Common myeloid progenitor, CD34-positive (primary cell): ENCODE measurements around the gene MED15.

Experiments
- CTCF ChIA-PET: fragments of 350-600 bp; sonication (Branson Sonifier 250); formaldehyde crosslinking; loops from one replicate; lab custom pipeline; 2021; ENCODE audit warnings: antibody characterized with exemption; lab: Charles Lee
- POLR2A ChIA-PET: fragments of 350-600 bp; sonication (Branson Sonifier 250); formaldehyde crosslinking; loops from one replicate; lab custom pipeline; 2021; ENCODE audit warnings: antibody characterized with exemption; lab: Charles Lee
- DNase-seq, 3 donors: peaks; one replicate each; pipeline versions ENCODE4 v3.0.0 to v3.0.0-alpha.2; 2013
- H3K27ac ChIP-seq, 2 experiments: 1 replicate in 1 of 2; 2 replicates in 1 of 2; pipeline ENCODE4 v1.7.0; 2013; ENCODE audit warnings: inconsistent platforms in 2 of 2, low read length in 2 of 2, mild to moderate bottlenecking in 2 of 2, low read depth in 1 of 2, moderate library complexity in 1 of 2; ENCODE audit not compliant: severe bottlenecking in 2 of 2, insufficient read depth in 1 of 2, poor library complexity in 1 of 2
- H3K27me3 ChIP-seq, 5 experiments: replicated peaks in 2 of 5; 1 replicate in 3 of 5; 2 replicates in 2 of 5; pipeline versions ENCODE4 v1.6.1 to v1.7.0; 2013; ENCODE audit warnings: low read length in 4 of 5, mild to moderate bottlenecking in 2 of 5, moderate library complexity in 2 of 5, inconsistent platforms in 1 of 5; ENCODE audit not compliant: insufficient read depth in 5 of 5, control insufficient read depth in 4 of 5
- H3K36me3 ChIP-seq, 4 experiments: 1 replicate in 2 of 4; 2 replicates in 2 of 4; pipeline versions ENCODE4 v1.6.1 to v1.7.0; 2013; ENCODE audit warnings: low read length in 3 of 4, control low read depth in 1 of 4, mild to moderate bottlenecking in 1 of 4; ENCODE audit not compliant: control insufficient read depth in 4 of 4, insufficient read depth in 4 of 4
- H3K4me1 ChIP-seq, 4 experiments: 1 replicate in 3 of 4; 2 replicates in 1 of 4; pipeline versions ENCODE4 v1.6.1 to v1.7.1; 2013; ENCODE audit warnings: low read length in 3 of 4, mild to moderate bottlenecking in 3 of 4, control low read depth in 1 of 4, inconsistent platforms in 1 of 4, moderate library complexity in 1 of 4; ENCODE audit not compliant: control insufficient read depth in 4 of 4, insufficient read depth in 4 of 4; ENCODE audit errors: control extremely low read depth in 1 of 4
- H3K4me3 ChIP-seq, 7 experiments: 1 replicate in 4 of 7; 2 replicates in 3 of 7; pipeline versions ENCODE4 v1.5.1 to v1.7.0; 2013; ENCODE audit warnings: mild to moderate bottlenecking in 7 of 7, low read length in 6 of 7, moderate library complexity in 6 of 7, inconsistent platforms in 2 of 7, low read depth in 2 of 7, control low read depth in 1 of 7; ENCODE audit not compliant: insufficient read depth in 4 of 7, control insufficient read depth in 1 of 7; ENCODE audit errors: extremely low read depth in 1 of 7
- H3K9me3 ChIP-seq, 5 experiments: 1 replicate in 4 of 5; 2 replicates in 1 of 5; pipeline versions ENCODE4 v1.6.1 to v1.7.1; 2013; ENCODE audit warnings: low read length in 4 of 5, mild to moderate bottlenecking in 2 of 5, inconsistent platforms in 1 of 5, low read depth in 1 of 5, moderate library complexity in 1 of 5; ENCODE audit not compliant: control insufficient read depth in 4 of 5, insufficient read depth in 2 of 5; ENCODE audit errors: control extremely low read depth in 1 of 5
- WGBS: methylation state at CpG from one replicate; pipeline ENCODE4 v1.1.5; 2013; ENCODE audit not compliant: insufficient coverage; 5-methylcytosine and 5-hydroxymethylcytosine counted together

The MED15 gene

GRCh38 chr22:20634560-20635226, 127.3 kb downstream of the MED15 start:
- Histone ChIP-seq H3K9me3 (no peaks in the 10 kb centered on the region), H3K4me3 (no peak overlapping the region), H3K27ac (no peak overlapping the region), H3K36me3 (no peaks in the 10 kb centered on the region), H3K27me3 (peaks cover 0 to 3% (median 0%) of the 10 kb centered on the region in 5 experiments), H3K4me1 (peaks cover 0 to 10% (median 8%) of the 10 kb centered on the region in 4 experiments)
- ChIA-PET POLR2A (no interaction called here), CTCF (interaction anchor here (0.9 kb wide), 2 partner anchors 10 to 68 kb away, joined by 3 read pairs; no protein-coding TSS in a partner anchor)
- no peak for DNase-seq
- 81% methylated on average over 7 of the region's 9 CpGs for WGBS

GRCh38 chr22:20635227-20635591, 127.8 kb downstream of the MED15 start:
- Histone ChIP-seq H3K27ac (no peak overlapping the region), H3K4me3 (no peak overlapping the region), H3K27me3 (peaks cover 0 to 3% (median 0%) of the 10 kb centered on the region in 5 experiments), H3K9me3 (no peaks in the 10 kb centered on the region), H3K4me1 (peaks cover 0 to 10% (median 8%) of the 10 kb centered on the region in 4 experiments), H3K36me3 (no peaks in the 10 kb centered on the region)
- WGBS = 70% methylated on average over 6 of the region's 6 CpGs
- CTCF ChIA-PET = interaction anchor here (0.9 kb wide), 2 partner anchors 10 to 69 kb away, joined by 3 read pairs; no protein-coding TSS in a partner anchor
- POLR2A ChIA-PET = no interaction called here
- no peak for DNase-seq

DNA sequence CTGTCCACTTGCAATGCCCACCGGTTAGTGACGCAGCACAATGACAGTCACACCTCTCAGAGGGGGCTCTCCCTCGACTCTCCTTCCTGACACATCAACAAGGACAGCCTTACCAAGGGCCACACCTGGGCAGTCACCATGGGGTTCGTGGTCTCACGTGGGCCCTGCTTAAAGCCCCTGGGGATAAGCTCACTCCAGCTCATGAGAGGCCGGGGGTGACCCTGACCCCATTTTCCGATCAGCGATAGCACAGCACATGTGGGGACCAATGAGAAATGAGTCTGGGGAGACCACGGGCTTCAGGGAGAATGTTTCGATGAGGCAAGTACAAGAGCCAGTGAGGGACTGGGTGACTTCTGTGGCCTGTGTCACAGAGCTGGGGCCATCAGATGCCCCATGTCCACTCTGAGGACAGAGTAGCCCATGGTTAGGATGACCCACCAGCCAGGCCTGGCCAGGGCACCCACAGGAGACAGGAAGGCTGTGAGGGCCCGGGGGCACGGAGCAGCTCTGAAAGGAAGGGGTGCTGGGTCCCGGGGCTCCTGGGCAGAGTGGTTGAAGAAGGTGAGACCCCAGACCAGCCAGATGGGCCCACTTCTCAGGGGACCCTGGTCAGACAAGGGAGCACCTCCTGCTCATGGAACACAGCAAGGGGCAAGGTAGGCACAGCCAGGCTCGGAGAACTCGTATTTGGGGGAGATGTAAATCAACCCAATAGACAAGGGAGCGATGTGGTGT, 128.8 kb downstream of the MED15 start:
- Histone ChIP-seq H3K36me3 (no peaks in the 10 kb centered on the region), H3K27ac (no peak overlapping the region), H3K9me3 (no peaks in the 10 kb centered on the region), H3K27me3 (peaks cover 0 to 3% (median 0%) of the 10 kb centered on the region in 5 experiments), H3K4me3 (no peak overlapping the region), H3K4me1 (peaks cover 0 to 10% (median 8%) of the 10 kb centered on the region in 4 experiments)
- DNase-seq = no peak
- CTCF ChIA-PET = no interaction called here
- POLR2A ChIA-PET = no interaction called here
- 91% methylated on average over 15 of the region's 16 CpGs for WGBS

GRCh38 chr22:20636945-20637344, 129.5 kb downstream of the MED15 start:
- Histone ChIP-seq H3K4me1 (peaks cover 0 to 10% (median 8%) of the 10 kb centered on the region in 4 experiments), H3K9me3 (no peaks in the 10 kb centered on the region), H3K27ac (no peak overlapping the region), H3K36me3 (no peaks in the 10 kb centered on the region), H3K27me3 (peaks cover 0 to 3% (median 0%) of the 10 kb centered on the region in 5 experiments), H3K4me3 (no peak overlapping the region)
- WGBS = 100% methylated on average over 2 of the region's 2 CpGs
- no peak for DNase-seq
- ChIA-PET CTCF (interaction anchor here (0.6 kb wide), 1 partner anchor 13 kb away, joined by 3 read pairs; no protein-coding TSS in a partner anchor), POLR2A (no interaction called here)
